ENCODE data around the gene CPEB2.

DNA sequence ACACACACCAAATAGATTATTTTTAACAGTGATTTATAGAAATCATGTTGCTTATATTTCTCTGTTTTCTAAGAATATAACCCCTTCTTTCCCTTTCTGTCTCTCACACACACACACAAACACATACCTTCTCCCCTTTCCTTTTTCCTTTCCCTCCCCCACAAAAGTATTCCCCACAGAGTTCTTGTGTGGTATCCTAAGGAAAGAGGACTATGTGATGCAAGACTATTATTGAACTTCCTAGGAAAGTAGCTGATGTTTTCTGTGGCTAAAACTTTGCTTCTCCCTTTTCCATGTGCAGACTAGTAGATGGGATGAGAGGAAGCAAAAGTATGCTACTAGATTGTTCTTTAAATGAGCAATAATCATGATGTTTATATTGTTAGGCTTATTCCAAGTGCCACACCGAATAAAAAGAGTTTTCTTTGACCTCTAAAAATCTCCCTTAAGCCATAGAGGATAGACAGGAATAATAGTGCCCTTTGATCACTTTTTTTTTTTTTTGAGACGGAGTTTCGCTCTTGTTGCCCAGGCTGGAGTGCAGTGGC is 38.7 kb downstream of the CPEB2 start:
- TF ChIP-seq, protein P1, sequence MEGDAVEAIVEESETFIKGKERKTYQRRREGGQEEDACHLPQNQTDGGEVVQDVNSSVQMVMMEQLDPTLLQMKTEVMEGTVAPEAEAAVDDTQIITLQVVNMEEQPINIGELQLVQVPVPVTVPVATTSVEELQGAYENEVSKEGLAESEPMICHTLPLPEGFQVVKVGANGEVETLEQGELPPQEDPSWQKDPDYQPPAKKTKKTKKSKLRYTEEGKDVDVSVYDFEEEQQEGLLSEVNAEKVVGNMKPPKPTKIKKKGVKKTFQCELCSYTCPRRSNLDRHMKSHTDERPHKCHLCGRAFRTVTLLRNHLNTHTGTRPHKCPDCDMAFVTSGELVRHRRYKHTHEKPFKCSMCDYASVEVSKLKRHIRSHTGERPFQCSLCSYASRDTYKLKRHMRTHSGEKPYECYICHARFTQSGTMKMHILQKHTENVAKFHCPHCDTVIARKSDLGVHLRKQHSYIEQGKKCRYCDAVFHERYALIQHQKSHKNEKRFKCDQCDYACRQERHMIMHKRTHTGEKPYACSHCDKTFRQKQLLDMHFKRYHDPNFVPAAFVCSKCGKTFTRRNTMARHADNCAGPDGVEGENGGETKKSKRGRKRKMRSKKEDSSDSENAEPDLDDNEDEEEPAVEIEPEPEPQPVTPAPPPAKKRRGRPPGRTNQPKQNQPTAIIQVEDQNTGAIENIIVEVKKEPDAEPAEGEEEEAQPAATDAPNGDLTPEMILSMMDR (IDR thresholded peaks at IDR 0.05) = no peak
- TF ChIP-seq POLR2A (IDR thresholded peaks at IDR 0.05) = no peak

Data from adrenal gland (tissue), 5 donors.